ENCODE data around the gene TRPM2. TPM values are rescaled to one million over a fixed set of nuclear protein-coding genes. Genes with fewer than 3 reads are reported as not detected.

TRPM2 gene
- total and polyA plus RNA-seq, 2 donors (not counting 3 experiments of a cell fraction or from before 2014, with no cell fraction given), result not detected

- Histone ChIP-seq H3K4me3 (replicated peaks in 1 of 3; ENCODE audit: insufficient read depth in 1 of 3, low read depth in 1 of 3, low read length in 3 of 3) (no peak overlapping the region), H3K9me3 (replicated peaks; ENCODE audit: control insufficient read depth, insufficient read depth, low read length) (no peaks in the 10 kb centered on the region), H3K27me3 (ENCODE audit: control insufficient read depth in 2 of 2, insufficient read depth in 2 of 2, low read length in 2 of 2) (no peaks in the 10 kb centered on the region), H3K79me2 (ENCODE audit: control insufficient read depth, insufficient read depth, low read length) (no peaks in the 10 kb centered on the region), H3K27ac (ENCODE audit: insufficient read depth, low read depth, low read length) (no peak overlapping the region), H3K9me1 (replicated peaks; ENCODE audit: control insufficient read depth, extremely low read depth, insufficient read depth, low read length) (no peaks in the 10 kb centered on the region), H3K4me1 (ENCODE audit: control insufficient read depth, extremely low read depth, insufficient read depth, low read length) (no peaks in the 10 kb centered on the region), H3K9ac (replicated peaks; ENCODE audit: extremely low read depth, insufficient read depth, low read length) (no peak overlapping the region), H2AFZ (ENCODE audit: low read depth, low read length) (no peak overlapping the region), H3K36me3 (ENCODE audit: control insufficient read depth in 2 of 2, extremely low read depth in 1 of 2, insufficient read depth in 2 of 2, low read length in 2 of 2) (no peaks in the 10 kb centered on the region), H3K4me2 (ENCODE audit: insufficient read depth, low read length) (no peak overlapping the region), H4K20me1 (replicated peaks; ENCODE audit: control insufficient read depth, extremely low read depth, insufficient read depth, low read length) (no peaks in the 10 kb centered on the region)
- DNase-seq (ENCODE audit: low read depth, low spot score) (no peak), FAIRE-seq (no peak)
- intact Hi-C loops (cut with micrococcal nuclease) (no loop called here), dilution Hi-C loops (cut with MboI; ENCODE audit: extremely low pct_ligation_motif_present, low sequenced_read_pairs) (no loop called here)
- no peak for TF ChIP-seq FOS (IDR thresholded peaks at IDR 0.05; ENCODE audit: borderline replicate concordance, insufficient read depth, low read length)
- TF ChIP-seq MYC (IDR thresholded peaks at IDR 0.05; ENCODE audit: low read depth, low read length), result no peak
- TF ChIP-seq MAX (IDR thresholded peaks at IDR 0.05; ENCODE audit: insufficient read depth, insufficient read length), result no peak
- no peak for TF ChIP-seq EZH2 (IDR thresholded peaks at IDR 0.05; ENCODE audit: borderline replicate concordance, low read depth, low read length, severe bottlenecking)
- no peak for TF ChIP-seq POLR2AphosphoS5 (IDR thresholded peaks at IDR 0.05; ENCODE audit: insufficient read depth, low read depth, low read length)
- no peak for TF ChIP-seq POLR2A (IDR thresholded peaks at IDR 0.05; ENCODE audit: low read depth, low read length)
- no peak for TF ChIP-seq JUN (IDR thresholded peaks at IDR 0.05; ENCODE audit: borderline replicate concordance, insufficient read depth, insufficient read length, low read depth)
- TF ChIP-seq GATA2 (IDR thresholded peaks at IDR 0.05; ENCODE audit: insufficient read depth, insufficient read length, low read depth, low read length), result no peak
- TF ChIP-seq CTCF (IDR thresholded peaks at IDR 0.05; ENCODE audit: extremely low read depth in 1 of 2, insufficient read depth in 1 of 2, low read depth in 1 of 2, low read length in 2 of 2), result no peak
- ChIA-PET CTCF (interaction anchor here (0.7 to 1.2 kb wide), 2 partner anchors 11 to 19 kb away, joined by 3 read pairs; no protein-coding TSS in a partner anchor), POLR2A (no interaction called here)
- no TSS peak for BruUV-seq (replicated peaks)
Measured at GRCh38 chr21:44477131-44477530, 123.7 kb downstream of the TRPM2 start.

Data from endothelial cell of umbilical vein (primary cell).